Thyroid gland (tissue), 4 donors: ENCODE data around the gene RCOR2. TPM values are rescaled to one million over a fixed set of nuclear protein-coding genes. Genes with fewer than 3 reads are reported as not detected.
"Not testable (repeated sequence)": the region's sequence is repeated elsewhere in the genome, so short reads cannot be mapped to it uniquely, and the experiment has no call there.

Source experiments
- DNase-seq, 2 donors: peaks; one replicate each; pipeline ENCODE4 v3.0.0-alpha.2; 2019
- H3K27ac ChIP-seq, 3 donors: fragments of 200-600 bp; sonication (generic); 1 replicate in 2 of 3; 2 replicates in 1 of 3; pipeline ENCODE4 v1.5.1; 2016 to 2019; ENCODE audit warnings: mild to moderate bottlenecking in 1 of 3, moderate library complexity in 1 of 3
- H3K27me3 ChIP-seq: fragments of 200-600 bp; sonication (generic); one replicate; pipeline ENCODE4 v1.5.1; 2019
- H3K36me3 ChIP-seq, 2 donors: fragments of 200-600 bp; sonication (generic); one replicate each; pipeline ENCODE4 v1.5.1; 2016 to 2019
- H3K4me1 ChIP-seq, 2 donors: fragments of 200-600 bp; sonication (generic); one replicate each; pipeline ENCODE4 v1.5.1; 2017 to 2019
- H3K4me3 ChIP-seq, 3 donors: fragments of 200-600 bp; sonication (generic); replicated peaks in 1 of 3; 1 replicate in 2 of 3; 2 replicates in 1 of 3; pipeline ENCODE4 v1.5.1; 2016; ENCODE audit warnings: mild to moderate bottlenecking in 1 of 3
- H3K9me3 ChIP-seq: fragments of 200-600 bp; sonication (generic); one replicate; pipeline ENCODE4 v1.5.1; 2017
- POLR2A ChIP-seq, 2 donors: fragments of 450-650 bp; IDR thresholded peaks; one replicate each; pipeline ENCODE4 v1.6.1; 2017; ENCODE audit warnings: antibody characterized with exemption in 2 of 2, mild to moderate bottlenecking in 2 of 2, moderate library complexity in 1 of 2
- WGBS, 2 donors: methylation state at CpG; one replicate each; pipeline ENCODE4 v1.1.5; 2017; 5-methylcytosine and 5-hydroxymethylcytosine counted together
- intact Hi-C: fragments of 100-400 bp; cut with DNase I; formaldehyde crosslinking; loops from one replicate; pipeline ENCODE4 v1.15.1; 2023
- total RNA-seq, 4 donors: library from RNA; depleted of rRNA; stranded (reverse); fragments of >200 nt; gene quantifications; one replicate each; pipeline ENCODE4 v1.2.3, GENCODE V29; 2016
- TF ChIP-seq, protein P1 (sequence below), 6 experiments: fragments of 200-600 bp in 3 of 6; fragments of 450-650 bp in 3 of 6; sonication (generic) in 3 of 6; IDR thresholded peaks; one replicate each; pipeline ENCODE4 v1.5.1; 2016 to 2019; ENCODE audit warnings: antibody characterized with exemption in 6 of 6, mild to moderate bottlenecking in 2 of 6, inconsistent platforms in 1 of 6, moderate library complexity in 1 of 6

RCOR2 gene
- total RNA-seq, result under 1 TPM in 1 of 4 donors, not detected in 3; 0.24 TPM

DNA sequence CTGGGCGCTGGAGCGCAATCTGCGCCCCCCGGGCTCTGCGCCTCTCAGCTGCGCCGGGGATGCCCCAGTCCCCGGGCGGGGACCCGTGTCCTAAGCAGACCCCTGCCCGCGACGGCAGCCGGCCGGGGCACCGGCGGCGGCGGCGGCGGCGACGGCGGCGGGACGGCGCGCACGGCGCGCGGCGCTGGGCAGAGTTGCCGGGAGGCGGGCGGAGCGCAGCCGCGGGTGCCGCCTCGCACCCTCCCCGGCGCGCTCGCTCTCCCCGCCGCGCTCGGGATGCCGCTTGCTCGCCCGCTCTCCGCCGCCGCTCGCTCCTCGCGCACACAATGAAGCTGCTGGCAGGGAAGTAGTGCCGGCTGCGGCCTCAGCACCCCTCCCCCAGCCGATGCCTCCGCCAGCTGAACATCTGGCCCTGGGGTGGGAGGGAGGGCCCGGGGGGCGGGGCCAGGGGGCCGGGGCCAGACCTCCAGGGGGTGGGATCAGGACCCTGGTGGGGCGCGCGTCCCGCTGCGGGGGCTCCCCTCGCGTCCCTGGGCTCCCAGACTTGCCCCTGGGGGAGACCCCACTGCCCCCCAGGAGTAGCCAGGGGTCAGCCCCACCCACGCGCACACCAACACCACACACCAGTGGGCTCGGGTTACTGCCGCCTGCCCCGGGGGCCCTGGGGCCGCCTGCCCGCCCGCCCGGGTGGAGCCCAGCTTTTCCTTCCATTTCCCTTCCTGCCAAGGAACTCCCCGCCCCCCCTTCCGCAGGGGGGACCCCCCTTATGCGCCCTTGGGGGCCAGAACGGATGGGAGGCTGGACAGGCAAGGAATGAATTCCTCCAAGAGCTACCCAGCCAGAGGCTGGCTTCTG is at the start of gene RCOR2:
Gene RCOR2 (minus strand): TSS at position 328 of the 855 bp plus-strand sequence. CDS start 708 bp downstream, outside the sequence.
- Histone ChIP-seq H3K27me3 (no peaks in the 10 kb centered on the region), H3K4me1 (peaks cover 42 to 52% of the 10 kb centered on the region in 2 donors), H3K36me3 (no peaks in the 10 kb centered on the region), H3K27ac (peak within 1 kb of the TSS; percentile 57 to 71 (median 58)), H3K9me3 (no peaks in the 10 kb centered on the region), H3K4me3 (peak within 1 kb of the TSS in 2 of 3 donors; percentile 17 to 45)
- peak; percentile 73 to 75 for DNase-seq
- no CpG with 5 or more reads among the region's 85 CpGs for WGBS, 2 donors
- TF ChIP-seq, protein P1, sequence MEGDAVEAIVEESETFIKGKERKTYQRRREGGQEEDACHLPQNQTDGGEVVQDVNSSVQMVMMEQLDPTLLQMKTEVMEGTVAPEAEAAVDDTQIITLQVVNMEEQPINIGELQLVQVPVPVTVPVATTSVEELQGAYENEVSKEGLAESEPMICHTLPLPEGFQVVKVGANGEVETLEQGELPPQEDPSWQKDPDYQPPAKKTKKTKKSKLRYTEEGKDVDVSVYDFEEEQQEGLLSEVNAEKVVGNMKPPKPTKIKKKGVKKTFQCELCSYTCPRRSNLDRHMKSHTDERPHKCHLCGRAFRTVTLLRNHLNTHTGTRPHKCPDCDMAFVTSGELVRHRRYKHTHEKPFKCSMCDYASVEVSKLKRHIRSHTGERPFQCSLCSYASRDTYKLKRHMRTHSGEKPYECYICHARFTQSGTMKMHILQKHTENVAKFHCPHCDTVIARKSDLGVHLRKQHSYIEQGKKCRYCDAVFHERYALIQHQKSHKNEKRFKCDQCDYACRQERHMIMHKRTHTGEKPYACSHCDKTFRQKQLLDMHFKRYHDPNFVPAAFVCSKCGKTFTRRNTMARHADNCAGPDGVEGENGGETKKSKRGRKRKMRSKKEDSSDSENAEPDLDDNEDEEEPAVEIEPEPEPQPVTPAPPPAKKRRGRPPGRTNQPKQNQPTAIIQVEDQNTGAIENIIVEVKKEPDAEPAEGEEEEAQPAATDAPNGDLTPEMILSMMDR (IDR thresholded peaks at IDR 0.05), result no peak
- no peak for TF ChIP-seq POLR2A (IDR thresholded peaks at IDR 0.05)
- intact Hi-C loops, result no loop called here

DNA sequence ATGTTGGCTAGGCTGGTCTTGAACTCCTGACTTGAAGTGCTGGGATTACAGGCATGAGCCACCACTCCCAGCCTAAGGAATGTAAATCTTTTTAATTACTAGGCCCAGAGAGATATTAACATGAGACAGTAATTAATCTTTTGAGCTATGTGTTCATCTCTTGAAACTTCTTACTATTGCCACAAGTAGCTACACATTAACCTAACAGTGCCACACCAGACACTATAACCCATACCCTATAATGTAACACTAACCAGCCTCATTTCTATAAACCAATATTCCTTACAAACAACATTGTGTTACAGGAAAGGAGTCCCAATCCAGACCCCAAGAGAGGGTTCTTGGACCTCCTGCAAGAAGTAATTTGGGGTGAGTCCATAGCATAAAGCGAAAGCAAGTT is 49.5 kb upstream of the RCOR2 start:
- H3K36me3 ChIP-seq, result no peaks in the 10 kb centered on the region
- no peaks in the 10 kb centered on the region for H3K9me3 ChIP-seq
- no peaks in the 10 kb centered on the region for H3K4me1 ChIP-seq
- no peak overlapping the region for H3K27ac ChIP-seq
- 92 to 100% methylated on average over 1 of the region's 1 CpG for WGBS, 2 donors
- TF ChIP-seq, protein P1 (IDR thresholded peaks at IDR 0.05), result no peak
- TF ChIP-seq POLR2A (IDR thresholded peaks at IDR 0.05), result no peak
- H3K4me3 ChIP-seq, result no peak overlapping the region
- H3K27me3 ChIP-seq, result no peaks in the 10 kb centered on the region
- intact Hi-C loops, result no loop called here
- DNase-seq, result no peak

DNA sequence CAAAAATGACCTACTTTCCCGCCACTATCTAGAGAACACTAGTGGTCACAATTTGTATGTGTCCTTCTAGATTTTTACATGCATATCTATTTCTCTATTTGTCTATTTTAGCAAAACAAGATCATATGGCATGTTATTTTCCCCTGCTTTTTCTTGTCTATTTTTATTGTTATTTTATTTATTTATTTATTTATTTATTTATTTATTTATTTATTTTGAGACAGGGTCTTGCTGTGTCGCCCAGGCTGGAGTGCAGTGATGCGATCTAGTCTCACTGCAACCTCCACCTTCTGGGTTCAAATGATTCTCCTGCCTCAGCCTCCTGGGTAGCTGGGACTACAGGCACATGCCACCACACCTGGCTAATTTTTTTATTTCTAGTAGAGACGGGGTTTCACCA is 46.9 kb upstream of the RCOR2 start:
- H3K9me3 ChIP-seq, DNase-seq, H3K4me1 ChIP-seq, H3K4me3 ChIP-seq, H3K36me3 ChIP-seq, intact Hi-C loops, H3K27ac ChIP-seq, H3K27me3 ChIP-seq: not testable (repeated sequence)
- WGBS, 2 donors, result 95 to 96% methylated on average over 4 of the region's 4 CpGs

DNA sequence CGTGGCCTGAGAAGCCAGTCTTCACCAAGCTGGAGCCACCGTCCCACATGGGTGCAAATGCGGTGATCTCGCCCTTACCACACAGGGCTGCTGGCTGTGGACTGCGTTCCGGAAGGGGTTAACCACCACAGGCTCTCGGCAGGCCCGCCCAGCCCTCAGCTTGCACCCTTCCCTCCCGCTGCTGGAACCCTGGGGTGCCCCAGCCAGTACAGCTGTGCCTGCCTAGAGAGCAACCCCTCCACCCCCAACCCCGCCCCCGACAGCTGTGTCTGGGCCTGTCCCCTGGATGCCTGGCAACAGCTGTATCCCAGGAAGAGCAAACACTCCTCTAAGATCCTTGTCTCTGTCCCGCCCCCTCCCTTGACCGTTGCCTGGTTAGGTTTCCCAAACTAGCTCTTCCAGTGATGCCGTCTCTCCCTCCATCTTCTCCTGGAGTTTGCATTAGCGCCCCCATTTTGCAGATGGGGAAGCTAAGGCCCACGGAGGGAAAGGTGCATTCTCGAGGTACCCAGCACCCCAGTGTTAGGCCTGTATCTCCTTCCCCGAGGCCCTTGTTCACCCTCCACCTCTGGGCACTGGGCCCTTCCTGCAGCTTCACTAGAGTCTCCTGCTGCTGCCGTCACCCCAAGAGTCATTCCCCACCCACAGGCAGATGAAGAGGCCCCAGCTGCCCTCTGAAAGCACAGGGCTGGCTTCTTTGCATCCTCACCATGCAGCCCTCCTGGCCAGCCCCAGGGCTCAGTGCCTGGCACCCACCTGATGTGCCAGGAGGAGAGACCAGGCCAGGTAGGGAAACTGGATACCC is 44.8 kb upstream of the RCOR2 start:
- Histone ChIP-seq H3K36me3 (no peaks in the 10 kb centered on the region), H3K27me3 (no peaks in the 10 kb centered on the region), H3K9me3 (no peaks in the 10 kb centered on the region), H3K4me1 (no peaks in the 10 kb centered on the region), H3K4me3 (no peak overlapping the region), H3K27ac (no peak overlapping the region)
- 35% methylated on average over 12 to 19 of the region's 19 CpGs for WGBS, 2 donors
- no peak for TF ChIP-seq POLR2A (IDR thresholded peaks at IDR 0.05)
- TF ChIP-seq, protein P1 (IDR thresholded peaks at IDR 0.05), result no peak
- intact Hi-C loops, result no loop called here
- DNase-seq, result no peak

DNA sequence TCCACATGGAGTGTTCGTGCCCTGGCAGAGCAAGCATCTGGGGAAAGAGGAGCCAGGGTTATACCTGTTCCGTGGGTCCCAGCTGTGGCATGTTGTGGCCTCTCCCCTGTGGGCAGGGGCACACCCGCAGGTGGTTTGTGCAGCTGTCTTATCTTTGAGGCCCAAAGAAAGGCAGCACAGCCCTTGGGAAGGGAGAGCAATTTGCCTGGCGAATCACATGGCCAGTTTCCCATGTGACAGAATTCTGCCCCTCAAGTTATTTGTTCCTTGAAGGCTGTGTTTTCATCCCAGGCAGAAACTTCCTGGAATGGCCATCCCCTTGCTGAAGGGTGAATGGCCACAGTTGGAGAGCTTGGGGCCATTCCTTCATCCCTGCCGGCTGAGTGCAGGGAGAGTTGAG is 41.0 kb upstream of the RCOR2 start:
- intact Hi-C loops, result no loop called here
- Histone ChIP-seq H3K27me3 (no peaks in the 10 kb centered on the region), H3K4me3 (no peak overlapping the region), H3K36me3 (peaks cover 20 to 28% of the 10 kb centered on the region in 2 donors), H3K9me3 (no peaks in the 10 kb centered on the region), H3K27ac (no peak overlapping the region), H3K4me1 (no peaks in the 10 kb centered on the region)
- 88 to 97% methylated on average over 2 to 4 of the region's 5 CpGs for WGBS, 2 donors
- TF ChIP-seq, protein P1 (IDR thresholded peaks at IDR 0.05), result no peak
- no peak for TF ChIP-seq POLR2A (IDR thresholded peaks at IDR 0.05)
- DNase-seq, result no peak
